Gastrocnemius medialis (tissue), 4 donors: ENCODE data around the gene MAP3K7CL. TPM values are rescaled to one million over a fixed set of nuclear protein-coding genes. Genes with fewer than 3 reads are reported as not detected.

Source experiments
- ATAC-seq, 2 donors: fragments of 150-250 bp; one replicate each; pipeline ENCODE4 v1.9.1; 2016
- DNase-seq, 2 donors: peaks; one replicate each; pipeline ENCODE4 v3.0.0-alpha.2; 2019
- H3K27ac ChIP-seq, 4 donors: fragments of 200-600 bp; sonication (generic); 1 replicate in 1 of 4; 2 replicates in 3 of 4; pipeline ENCODE4 v1.5.1; 2016 to 2018; ENCODE audit warnings: mild to moderate bottlenecking in 2 of 4, moderate library complexity in 1 of 4
- H3K27me3 ChIP-seq, 3 donors: fragments of 200-600 bp; sonication (generic) in 2 of 3; 1 replicate in 1 of 3; 2 replicates in 2 of 3; pipeline versions ENCODE4 v1.5.1 to v1.6.0; 2016 to 2019; ENCODE audit warnings: mild to moderate bottlenecking in 1 of 3, moderate library complexity in 1 of 3
- H3K36me3 ChIP-seq, 2 donors: fragments of 200-600 bp; sonication (generic) in 1 of 2; one replicate each; pipeline ENCODE4 v1.5.1; 2017 to 2018
- H3K4me1 ChIP-seq, 2 donors: fragments of 200-600 bp; sonication (generic) in 1 of 2; one replicate each; pipeline ENCODE4 v1.5.1; 2016 to 2017; ENCODE audit warnings: mild to moderate bottlenecking in 2 of 2
- H3K4me3 ChIP-seq, 4 donors: fragments of 200-600 bp; sonication (generic) in 3 of 4; 1 replicate in 1 of 4; 2 replicates in 3 of 4; pipeline ENCODE4 v1.5.1; 2016 to 2019; ENCODE audit warnings: mild to moderate bottlenecking in 2 of 4
- H3K9me3 ChIP-seq, 3 donors: fragments of 200-600 bp; sonication (generic) in 2 of 3; 1 replicate in 1 of 3; 2 replicates in 2 of 3; pipeline ENCODE4 v1.5.1; 2016 to 2019
- POLR2A ChIP-seq, 2 donors: fragments of 450-650 bp; IDR thresholded peaks; one replicate each; pipeline ENCODE4 v1.6.1; 2017; ENCODE audit warnings: antibody characterized with exemption in 2 of 2, mild to moderate bottlenecking in 2 of 2, moderate library complexity in 2 of 2
- in situ Hi-C, 4 donors: fragments of 200-750 bp; cut with MboI; loops; one replicate each; pipeline versions ENCODE4 v1.15.0 to v1.8.0; 2017; ENCODE audit warnings: low sequenced_read_pairs in 4 of 4
- intact Hi-C: fragments of 100-400 bp; cut with DNase I; formaldehyde crosslinking; loops from one replicate; pipeline ENCODE4 v1.15.1; 2023; ENCODE audit warnings: low total_unique reads
- total RNA-seq, 4 donors: library from RNA; depleted of rRNA; stranded (reverse); fragments of >200 nt; gene quantifications; one replicate each; pipeline versions ENCODE4 v1.1.0 to v1.2.3, GENCODE V29; 2016
- TF ChIP-seq, protein P1 (sequence below), 5 experiments: fragments of 450-650 bp in 3 of 5; fragments of 200-600 bp in 2 of 5; sonication (generic) in 2 of 5; IDR thresholded peaks in 4 of 5; conservative IDR thresholded peaks in 1 of 5; 1 replicate in 4 of 5; 2 replicates in 1 of 5; pipeline ENCODE4 v1.5.1; 2016 to 2019; ENCODE audit warnings: antibody characterized with exemption in 5 of 5, mild to moderate bottlenecking in 3 of 5, moderate library complexity in 3 of 5

The MAP3K7CL gene
- total RNA-seq, 4 donors from 2014 or later, result 4.3 to 17.4 (median 15.5) TPM; not detected in 1

DNA sequence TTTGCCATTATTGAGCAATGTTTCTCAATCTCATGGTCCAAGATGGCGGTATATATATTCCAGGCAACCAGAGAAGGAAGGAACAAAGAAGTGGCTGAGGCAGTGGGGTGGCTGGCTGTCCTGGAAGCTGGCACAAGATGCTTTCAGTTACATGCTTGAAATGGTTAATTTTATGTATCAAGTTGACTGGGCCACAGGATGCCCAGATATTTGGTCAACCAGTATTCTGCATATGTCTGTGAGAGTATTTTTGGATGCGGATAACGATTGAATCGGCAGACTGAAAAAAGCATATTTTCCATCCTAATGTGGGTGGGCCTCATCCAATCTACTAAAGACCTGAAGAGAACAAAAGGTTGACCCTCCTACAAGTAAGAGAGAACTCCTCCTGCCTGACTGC, 55.2 kb downstream of the MAP3K7CL start:
- Histone ChIP-seq H3K36me3 (no peaks in the 10 kb centered on the region), H3K4me1 (peaks cover 4 to 7% of the 10 kb centered on the region in 2 donors), H3K27ac (no peak overlapping the region), H3K4me3 (no peak overlapping the region), H3K9me3 (no peaks in the 10 kb centered on the region), H3K27me3 (no peaks in the 10 kb centered on the region)
- ATAC-seq (no peak), DNase-seq (no peak)
- no peak for TF ChIP-seq POLR2A (IDR thresholded peaks at IDR 0.05)
- TF ChIP-seq, protein P1, sequence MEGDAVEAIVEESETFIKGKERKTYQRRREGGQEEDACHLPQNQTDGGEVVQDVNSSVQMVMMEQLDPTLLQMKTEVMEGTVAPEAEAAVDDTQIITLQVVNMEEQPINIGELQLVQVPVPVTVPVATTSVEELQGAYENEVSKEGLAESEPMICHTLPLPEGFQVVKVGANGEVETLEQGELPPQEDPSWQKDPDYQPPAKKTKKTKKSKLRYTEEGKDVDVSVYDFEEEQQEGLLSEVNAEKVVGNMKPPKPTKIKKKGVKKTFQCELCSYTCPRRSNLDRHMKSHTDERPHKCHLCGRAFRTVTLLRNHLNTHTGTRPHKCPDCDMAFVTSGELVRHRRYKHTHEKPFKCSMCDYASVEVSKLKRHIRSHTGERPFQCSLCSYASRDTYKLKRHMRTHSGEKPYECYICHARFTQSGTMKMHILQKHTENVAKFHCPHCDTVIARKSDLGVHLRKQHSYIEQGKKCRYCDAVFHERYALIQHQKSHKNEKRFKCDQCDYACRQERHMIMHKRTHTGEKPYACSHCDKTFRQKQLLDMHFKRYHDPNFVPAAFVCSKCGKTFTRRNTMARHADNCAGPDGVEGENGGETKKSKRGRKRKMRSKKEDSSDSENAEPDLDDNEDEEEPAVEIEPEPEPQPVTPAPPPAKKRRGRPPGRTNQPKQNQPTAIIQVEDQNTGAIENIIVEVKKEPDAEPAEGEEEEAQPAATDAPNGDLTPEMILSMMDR (IDR thresholded peaks at IDR 0.05 in 4 of 5, conservative IDR thresholded peaks at IDR 0.05 in 1 of 5), result no peak
- intact Hi-C loops (no loop called here), in situ Hi-C loops (no loop called here)

DNA sequence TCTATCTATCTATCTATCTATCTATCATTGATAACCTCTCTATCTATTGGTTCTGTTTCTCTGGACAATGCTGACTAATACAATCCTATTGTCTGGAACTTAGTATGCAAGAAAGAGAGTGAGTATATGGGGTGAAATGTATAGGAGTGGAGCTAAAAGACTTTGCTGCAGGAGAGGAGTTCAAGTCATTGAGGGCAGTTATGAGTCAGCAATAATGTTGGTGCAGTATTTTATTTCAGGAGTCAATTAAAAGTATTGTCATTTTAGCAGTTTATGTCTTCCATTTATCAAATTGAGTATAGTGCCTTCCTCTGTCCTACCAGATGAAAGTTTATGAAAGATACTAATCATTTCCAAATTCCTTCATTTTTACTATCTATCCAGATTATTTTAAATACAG, 55.8 kb downstream of the MAP3K7CL start:
- intact Hi-C loops, result no loop called here
- in situ Hi-C loops, result no loop called here
- Histone ChIP-seq H3K27me3 (no peaks in the 10 kb centered on the region), H3K27ac (no peak overlapping the region), H3K36me3 (no peaks in the 10 kb centered on the region), H3K4me3 (no peak overlapping the region), H3K9me3 (no peaks in the 10 kb centered on the region), H3K4me1 (peaks cover 4 to 7% of the 10 kb centered on the region in 2 donors)
- DNase-seq, result no peak
- no peak for ATAC-seq
- TF ChIP-seq, protein P1 (IDR thresholded peaks at IDR 0.05 in 4 of 5, conservative IDR thresholded peaks at IDR 0.05 in 1 of 5), result no peak
- TF ChIP-seq POLR2A (IDR thresholded peaks at IDR 0.05), result no peak

DNA sequence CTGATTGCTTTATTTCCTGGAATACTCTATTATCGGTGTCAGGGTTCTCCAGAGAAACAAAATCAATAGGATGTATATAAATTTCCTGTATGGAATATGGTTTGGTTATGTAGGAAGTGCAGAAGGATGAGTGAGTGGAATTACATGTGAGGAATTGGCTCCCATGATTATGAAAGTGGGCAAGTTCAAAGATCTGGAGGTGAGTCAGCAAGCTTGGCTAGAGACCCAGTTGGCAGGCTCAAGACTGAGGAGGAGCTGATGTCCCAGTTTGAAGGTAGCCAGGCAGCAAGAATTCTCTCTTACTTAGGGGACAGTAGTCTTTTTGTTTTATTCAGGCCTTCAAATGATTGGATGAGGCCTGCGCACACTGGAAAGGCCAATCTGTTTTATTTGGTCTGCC, 57.5 kb downstream of the MAP3K7CL start:
- Histone ChIP-seq H3K27me3 (peaks cover 0 to 2% (median 0%) of the 10 kb centered on the region in 3 donors), H3K27ac (no peak overlapping the region), H3K9me3 (no peaks in the 10 kb centered on the region), H3K4me3 (no peak overlapping the region), H3K36me3 (no peaks in the 10 kb centered on the region), H3K4me1 (peaks cover 0 to 4% of the 10 kb centered on the region in 2 donors)
- no peak for TF ChIP-seq POLR2A (IDR thresholded peaks at IDR 0.05)
- TF ChIP-seq, protein P1 (IDR thresholded peaks at IDR 0.05 in 4 of 5, conservative IDR thresholded peaks at IDR 0.05 in 1 of 5), result no peak
- in situ Hi-C loops (no loop called here), intact Hi-C loops (no loop called here)
- peak; percentile 35 to 81 for DNase-seq
- ATAC-seq, result peak; percentile 96 to 97

- Histone ChIP-seq H3K9me3 (no peaks in the 10 kb centered on the region), H3K27me3 (peaks cover 0 to 7% (median 0%) of the 10 kb centered on the region in 3 donors), H3K4me3 (no peak overlapping the region), H3K36me3 (no peaks in the 10 kb centered on the region), H3K27ac (no peak overlapping the region), H3K4me1 (peaks cover 0 to 4% of the 10 kb centered on the region in 2 donors)
- intact Hi-C loops (no loop called here), in situ Hi-C loops (no loop called here)
- DNase-seq, result no peak
- TF ChIP-seq, protein P1 (IDR thresholded peaks at IDR 0.05 in 4 of 5, conservative IDR thresholded peaks at IDR 0.05 in 1 of 5), result no peak
- TF ChIP-seq POLR2A (IDR thresholded peaks at IDR 0.05), result no peak
- ATAC-seq, result no peak
Observed at GRCh38 chr21:29189353-29189752, 58.9 kb downstream of the MAP3K7CL start.

DNA sequence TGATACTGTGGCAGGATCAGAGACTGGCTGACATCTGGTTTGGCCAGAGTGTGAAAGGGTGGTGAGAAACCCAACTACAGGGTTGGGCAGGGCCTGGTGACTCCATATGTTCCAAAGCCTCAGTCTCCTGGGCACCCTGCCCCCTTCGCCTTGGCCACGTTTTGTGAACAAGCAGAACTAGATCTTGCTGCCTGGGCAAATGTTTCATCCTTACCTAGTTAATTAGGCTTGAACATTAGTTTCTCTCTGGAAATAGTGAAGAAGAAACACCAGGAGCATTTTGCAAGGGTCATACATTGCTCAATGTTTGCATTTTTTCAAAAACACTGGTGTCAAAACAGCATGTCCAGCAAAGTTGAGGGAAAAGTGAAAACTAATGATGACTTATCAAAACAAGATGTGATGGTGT, 60.5 kb downstream of the MAP3K7CL start:
- no peak for TF ChIP-seq POLR2A (IDR thresholded peaks at IDR 0.05)
- TF ChIP-seq, protein P1 (IDR thresholded peaks at IDR 0.05 in 4 of 5, conservative IDR thresholded peaks at IDR 0.05 in 1 of 5), result no peak
- peaks cover 0 to 4% of the 10 kb centered on the region in 2 donors for H3K4me1 ChIP-seq
- in situ Hi-C loops, result no loop called here
- H3K27ac ChIP-seq, result no peak overlapping the region
- no peak for ATAC-seq
- H3K27me3 ChIP-seq, result peaks cover 0 to 7% (median 0%) of the 10 kb centered on the region in 3 donors
- no peaks in the 10 kb centered on the region for H3K9me3 ChIP-seq
- intact Hi-C loops, result no loop called here
- H3K36me3 ChIP-seq, result no peaks in the 10 kb centered on the region
- no peak for DNase-seq
- no peak overlapping the region for H3K4me3 ChIP-seq
